Neural progenitor cell (in vitro differentiated cells): Measurements from ENCODE around the gene LKAAEAR1. TPM values are rescaled to one million over a fixed set of nuclear protein-coding genes. Genes with fewer than 3 reads are reported as not detected.

ENCODE experiments used
- DNase-seq: peaks from one replicate; pipeline ENCODE4 v3.0.0-alpha.2; 2016; ENCODE audit warnings: low spot score
- H2AFZ ChIP-seq: fragments of 200-600 bp; sonication (generic); replicated peaks from 2 replicates; pipeline ENCODE4 v1.6.1; 2016; ENCODE audit warnings: antibody characterized with exemption
- H3F3A ChIP-seq: fragments of 200-600 bp; sonication (generic); 2 replicates; pipeline ENCODE4 v1.6.1; 2016; ENCODE audit warnings: antibody characterized with exemption, low read depth
- H3K27ac ChIP-seq: fragments of 200-600 bp; sonication (generic); 2 replicates; pipeline ENCODE4 v1.5.1; 2016; ENCODE audit warnings: mild to moderate bottlenecking
- H3K27me3 ChIP-seq: fragments of 200-600 bp; sonication (generic); 2 replicates; pipeline ENCODE4 v1.6.1; 2016; ENCODE audit warnings: mild to moderate bottlenecking, moderate library complexity
- H3K36me3 ChIP-seq: fragments of 200-600 bp; sonication (generic); 2 replicates; pipeline ENCODE4 v1.5.1; 2016
- H3K4me1 ChIP-seq: fragments of 200-600 bp; sonication (generic); 2 replicates; pipeline ENCODE4 v1.6.1; 2016; ENCODE audit warnings: mixed run types
- H3K4me2 ChIP-seq: fragments of 200-600 bp; sonication (generic); 2 replicates; pipeline ENCODE4 v1.6.1; 2016
- H3K4me3 ChIP-seq: fragments of 200-600 bp; sonication (generic); 2 replicates; pipeline ENCODE4 v1.5.1; 2016
- H3K79me2 ChIP-seq: fragments of 200-600 bp; sonication (generic); 2 replicates; pipeline ENCODE4 v1.6.1; 2016; ENCODE audit warnings: low read depth
- H3K9ac ChIP-seq: fragments of 200-600 bp; sonication (generic); 2 replicates; pipeline ENCODE4 v1.6.1; 2016
- H3K9me3 ChIP-seq: fragments of 200-600 bp; sonication (generic); 2 replicates; pipeline ENCODE4 v1.5.1; 2016; ENCODE audit warnings: low read depth
- H4K20me1 ChIP-seq: fragments of 200-600 bp; sonication (generic); 2 replicates; pipeline ENCODE4 v1.6.1; 2016; ENCODE audit warnings: low read depth
- H3K27ac Mint-ChIP-seq: 3 replicates; pipeline ENCODE4 v1.8.0; 2021; ENCODE audit warnings: mixed read lengths
- H3K27me3 Mint-ChIP-seq: 2 replicates; pipeline ENCODE4 v1.8.0; 2022; ENCODE audit warnings: low read depth, mild to moderate bottlenecking, inconsistent platforms, moderate library complexity, mixed read lengths; ENCODE audit not compliant: insufficient read depth
- H3K36me3 Mint-ChIP-seq: 3 replicates; pipeline ENCODE4 v1.8.0; 2021; ENCODE audit warnings: mixed read lengths
- H3K4me1 Mint-ChIP-seq: 3 replicates; pipeline ENCODE4 v1.8.0; 2021; ENCODE audit warnings: mixed read lengths
- H3K4me3 Mint-ChIP-seq: 3 replicates; pipeline ENCODE4 v1.8.0; 2021; ENCODE audit warnings: mild to moderate bottlenecking, moderate library complexity, mixed read lengths
- H3K9me3 Mint-ChIP-seq: 3 replicates; pipeline ENCODE4 v1.8.0; 2020; ENCODE audit warnings: mixed read lengths
- CTCF ChIP-seq: fragments of 200-600 bp; sonication (generic); IDR thresholded peaks from 2 replicates; pipeline ENCODE4 v1.5.1; 2017; ENCODE audit warnings: antibody characterized with exemption, mild to moderate bottlenecking
- EZH2 ChIP-seq: fragments of 200-600 bp; sonication (generic); IDR thresholded peaks from 2 replicates; pipeline ENCODE4 v1.6.1; 2017; ENCODE audit warnings: antibody characterized with exemption, mild to moderate bottlenecking, moderate library complexity
- EZH2phosphoT487 ChIP-seq: fragments of 200-600 bp; sonication (generic); IDR thresholded peaks from 2 replicates; pipeline ENCODE4 v1.6.1; 2017; ENCODE audit warnings: antibody characterized with exemption
- total RNA-seq: library from RNA; depleted of rRNA; stranded (reverse); fragments of >200 nt; gene quantifications from 2 replicates; pipeline ENCODE4 v1.2.3, GENCODE V29; 2015; ENCODE audit warnings: low replicate concordance

LKAAEAR1 gene
- total RNA-seq, 1 donor from 2014 or later: not detected

DNA sequence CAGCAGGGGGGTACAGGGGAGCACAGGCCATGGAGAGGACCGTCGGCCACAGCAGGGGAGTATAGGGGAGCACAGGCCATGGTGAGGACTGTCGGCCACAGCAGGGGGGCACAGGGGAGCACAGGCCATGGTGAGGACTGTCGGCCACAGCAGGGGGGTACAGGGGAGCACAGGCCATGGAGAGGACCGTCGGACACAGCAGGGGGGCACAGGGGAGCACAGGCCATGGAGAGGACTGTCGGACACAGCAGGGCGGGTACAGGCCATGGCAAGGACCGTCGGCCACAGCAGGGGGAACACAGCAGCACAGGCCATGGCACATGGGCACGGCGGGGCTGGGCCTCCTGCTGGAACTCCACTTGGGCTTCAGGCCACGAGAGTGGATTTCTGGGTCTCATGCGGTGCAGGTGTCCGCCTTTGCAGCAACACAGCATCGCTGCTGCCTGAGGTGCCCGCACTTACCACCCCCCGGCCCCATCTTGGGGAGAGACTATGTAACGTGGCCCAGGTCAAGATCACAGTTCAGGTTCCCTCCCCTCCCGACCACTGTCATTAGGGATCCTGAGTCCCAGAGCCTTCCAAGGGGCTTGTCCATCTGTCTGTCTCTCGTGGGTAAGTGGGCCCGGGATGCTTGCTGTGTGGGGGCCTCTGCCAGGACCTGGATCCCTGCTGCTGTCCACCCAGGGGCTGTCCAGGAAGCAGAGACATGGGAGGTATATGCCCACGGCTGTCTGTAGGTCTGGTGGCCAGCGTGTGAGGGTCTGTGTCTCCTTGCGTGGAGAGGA, 20.7 kb upstream of the LKAAEAR1 start:
- H3K4me3 Mint-ChIP-seq: no peak overlapping the region
- Histone ChIP-seq H3K27ac (no peak overlapping the region), H3K4me3 (no peak overlapping the region), H2AFZ (no peak overlapping the region), H3F3A (no peaks in the 10 kb centered on the region), H3K36me3 (no peaks in the 10 kb centered on the region), H3K9me3 (no peaks in the 10 kb centered on the region), H3K4me2 (no peak overlapping the region), H3K9ac (no peak overlapping the region), H3K79me2 (no peaks in the 10 kb centered on the region), H3K27me3 (peaks cover 44% of the 10 kb centered on the region), H4K20me1 (peaks cover 9% of the 10 kb centered on the region), H3K4me1 (peaks cover 4% of the 10 kb centered on the region)
- H3K9me3 Mint-ChIP-seq: no peaks in the 10 kb centered on the region
- no peaks in the 10 kb centered on the region for H3K36me3 Mint-ChIP-seq
- no peak for DNase-seq
- TF ChIP-seq EZH2: no peak
- no peak overlapping the region for H3K27ac Mint-ChIP-seq
- H3K27me3 Mint-ChIP-seq: peaks cover 29% of the 10 kb centered on the region
- peaks cover 15% of the 10 kb centered on the region for H3K4me1 Mint-ChIP-seq

DNA sequence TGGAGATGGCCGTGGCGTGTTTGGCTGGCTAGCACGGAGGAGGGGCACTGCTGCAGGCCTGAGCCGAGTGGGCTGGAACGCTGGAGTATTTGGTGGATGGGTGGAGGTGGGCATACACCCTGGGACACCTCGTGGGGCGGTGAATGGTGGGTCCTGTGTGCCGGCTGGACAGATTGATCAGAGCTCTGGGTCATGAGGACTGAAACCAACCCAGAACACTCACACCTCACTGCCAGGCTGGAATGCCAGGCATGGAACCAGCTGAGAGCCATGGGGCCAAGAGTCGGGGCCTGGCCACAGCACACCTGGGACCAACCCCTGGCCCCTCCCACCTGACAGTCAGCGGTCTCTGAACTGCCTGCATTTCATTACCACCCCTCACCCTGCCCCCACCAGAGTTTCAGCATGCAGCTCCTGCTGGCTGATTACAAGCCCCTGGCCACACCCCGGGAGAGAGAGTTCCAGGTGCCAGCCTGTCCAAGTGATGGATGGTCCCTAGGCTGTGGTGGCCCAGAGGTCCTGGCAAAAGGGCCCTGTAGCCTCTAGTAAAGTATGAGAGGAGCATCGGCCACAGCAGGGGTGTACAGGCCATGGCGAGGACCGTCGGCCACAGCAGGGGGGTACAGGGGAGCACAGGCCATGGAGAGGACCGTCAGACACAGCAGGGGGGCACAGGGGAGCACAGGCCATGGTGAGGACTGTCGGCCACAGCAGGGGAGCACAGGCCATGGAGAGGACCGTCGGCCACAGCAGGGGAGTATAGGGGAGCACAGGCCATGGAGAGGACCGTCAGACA, 19.9 kb upstream of the LKAAEAR1 start:
- Mint-ChIP-seq H3K27me3 (peaks cover 29% of the 10 kb centered on the region), H3K27ac (no peak overlapping the region)
- no peak for DNase-seq

DNA sequence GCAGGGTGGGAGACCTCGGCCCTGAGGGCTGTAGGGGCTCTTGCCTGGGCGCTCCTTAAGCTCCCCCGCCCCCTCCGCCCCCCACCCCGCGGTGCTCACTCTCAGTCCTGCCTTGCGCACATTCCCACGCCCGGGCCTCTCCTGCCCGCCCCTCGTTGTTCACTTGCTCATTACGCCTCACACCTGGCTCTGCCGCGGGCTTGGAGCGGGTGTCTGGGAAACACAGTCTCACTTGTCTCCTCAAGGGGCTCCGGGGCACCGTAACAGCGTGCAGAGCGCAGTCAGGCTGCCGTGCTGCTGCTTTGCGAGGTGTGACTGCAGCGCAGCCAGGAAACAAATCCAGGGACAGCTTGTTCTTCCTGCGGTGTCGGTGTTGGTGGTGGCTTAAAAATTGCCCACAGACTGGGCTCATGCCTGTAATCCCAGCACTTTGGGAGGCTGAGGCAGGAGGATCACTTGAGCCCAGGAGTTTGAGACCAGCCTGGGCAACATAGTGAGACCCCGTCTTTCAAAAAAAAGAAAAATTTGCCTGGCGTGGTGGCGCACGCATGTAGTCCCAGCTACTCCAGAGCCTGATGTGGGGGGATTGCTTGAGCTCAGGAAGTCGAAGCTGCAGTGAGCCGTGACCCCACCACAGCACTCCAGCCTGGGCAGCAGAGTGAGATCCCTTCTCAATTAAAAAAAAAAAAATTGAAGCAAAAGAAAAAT, 18.6 kb upstream of the LKAAEAR1 start:
- Histone ChIP-seq H4K20me1 (peaks cover 9% of the 10 kb centered on the region), H3F3A (no peaks in the 10 kb centered on the region), H3K27me3 (peaks cover 45% of the 10 kb centered on the region), H3K4me1 (peaks cover 4% of the 10 kb centered on the region), H3K36me3 (no peaks in the 10 kb centered on the region), H3K79me2 (no peaks in the 10 kb centered on the region), H3K4me2 (peak overlapping the region; percentile 91), H3K9me3 (no peaks in the 10 kb centered on the region), H3K27ac (no peak overlapping the region), H3K4me3 (peak overlapping the region; percentile 70), H2AFZ (peak overlapping the region; percentile 85), H3K9ac (no peak overlapping the region)
- Mint-ChIP-seq H3K36me3 (no peaks in the 10 kb centered on the region), H3K4me1 (peaks cover 15% of the 10 kb centered on the region), H3K27me3 (peaks cover 30% of the 10 kb centered on the region), H3K27ac (no peak overlapping the region), H3K4me3 (peak overlapping the region; percentile 79), H3K9me3 (no peaks in the 10 kb centered on the region)
- DNase-seq: peak; percentile 84
- TF ChIP-seq CTCF (no peak), EZH2phosphoT487 (no peak), EZH2 (no peak)

More for the DNA sequence above, 19.9 kb upstream of the LKAAEAR1 start:
- H2AFZ ChIP-seq: no peak overlapping the region
- H3K4me2 ChIP-seq: no peak overlapping the region
- H3K9ac ChIP-seq: no peak overlapping the region
- peaks cover 4% of the 10 kb centered on the region for H3K4me1 ChIP-seq
- no peak overlapping the region for H3K4me3 ChIP-seq
- H3K27me3 ChIP-seq: peaks cover 45% of the 10 kb centered on the region
- no peaks in the 10 kb centered on the region for H3F3A ChIP-seq
- H3K4me3 Mint-ChIP-seq: peak overlapping the region; percentile 2
- no peaks in the 10 kb centered on the region for H3K36me3 Mint-ChIP-seq
- H3K79me2 ChIP-seq: no peaks in the 10 kb centered on the region
- peaks cover 9% of the 10 kb centered on the region for H4K20me1 ChIP-seq
- no peak overlapping the region for H3K27ac ChIP-seq
- no peaks in the 10 kb centered on the region for H3K36me3 ChIP-seq
- H3K9me3 Mint-ChIP-seq: no peaks in the 10 kb centered on the region
- H3K9me3 ChIP-seq: no peaks in the 10 kb centered on the region
- TF ChIP-seq CTCF (no peak), EZH2 (no peak), EZH2phosphoT487 (no peak)
- peaks cover 15% of the 10 kb centered on the region for H3K4me1 Mint-ChIP-seq
